ENCODE data around the gene ADRM1. TPM values are rescaled to one million over a fixed set of nuclear protein-coding genes. Genes with fewer than 3 reads are reported as not detected.

ADRM1 gene
- total RNA-seq, 1 donor from 2014 or later = 193 TPM

DNA sequence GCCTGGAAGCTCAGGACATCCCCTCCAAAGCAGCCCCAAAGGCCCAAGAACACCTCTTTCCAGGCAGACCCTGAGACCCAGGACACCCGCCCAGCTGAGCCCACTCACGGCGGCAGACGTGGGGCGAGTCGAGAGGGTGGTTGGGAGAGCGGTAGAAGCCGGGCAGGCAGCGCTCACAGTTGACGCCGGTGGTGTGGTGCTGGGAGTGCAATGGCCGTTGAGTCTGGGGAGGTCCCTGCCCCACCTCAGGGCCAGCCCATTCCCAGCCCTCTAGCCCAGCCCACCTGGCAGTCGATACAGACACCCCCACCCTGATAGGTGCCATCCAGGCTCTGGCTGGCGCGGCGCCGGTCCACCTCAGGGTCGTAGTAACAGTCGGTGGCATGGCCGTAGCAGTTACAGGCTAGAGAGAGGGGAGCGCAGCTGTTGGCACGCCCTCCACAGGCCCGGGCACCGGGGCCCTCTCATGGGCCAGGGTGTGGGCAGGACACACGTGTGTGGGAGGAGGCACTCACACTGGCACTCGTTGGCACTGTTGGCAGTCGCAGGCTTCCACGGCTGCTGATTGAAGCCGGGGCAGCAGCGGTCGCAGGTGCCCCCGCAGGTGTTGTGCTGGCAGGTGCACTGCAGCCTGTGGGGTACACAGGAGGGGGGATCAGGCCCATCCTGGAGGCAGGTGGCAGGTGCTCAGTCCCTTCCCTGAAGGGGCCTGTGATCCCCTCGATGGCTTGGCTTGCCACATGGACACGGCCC is 43.8 kb downstream of the ADRM1 start:
- DNase-seq (ENCODE audit: low read depth) = no peak
- Histone ChIP-seq H3K36me3 (ENCODE audit: control insufficient read depth, insufficient read depth, low read length) (peaks cover 6% of the 10 kb centered on the region), H3K27me3 (ENCODE audit: control insufficient read depth, insufficient read depth, low read length) (no peaks in the 10 kb centered on the region), H3K4me3 (ENCODE audit: low read depth, low read length) (no peak overlapping the region)
- no peak for TF ChIP-seq CTCF (IDR thresholded peaks at IDR 0.05; ENCODE audit: insufficient read depth, low read length, poor library complexity, severe bottlenecking)

DNA sequence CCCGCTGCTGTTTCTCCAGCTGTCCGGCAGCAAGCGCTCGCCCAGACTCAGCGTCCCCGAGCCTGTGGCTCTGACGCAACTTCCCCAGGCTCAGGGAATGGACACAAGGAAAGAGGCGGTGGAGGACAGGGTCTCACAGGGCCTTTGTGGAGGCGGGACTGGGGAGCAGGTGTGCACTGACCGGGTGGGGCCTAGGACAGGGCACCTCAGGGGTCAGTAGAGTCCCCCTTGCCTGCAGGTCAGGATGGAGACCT is 44.3 kb downstream of the ADRM1 start:
- Histone ChIP-seq H3K4me3 (ENCODE audit: low read depth, low read length) (no peak overlapping the region), H3K27me3 (ENCODE audit: control insufficient read depth, insufficient read depth, low read length) (no peaks in the 10 kb centered on the region), H3K36me3 (ENCODE audit: control insufficient read depth, insufficient read depth, low read length) (peaks cover 6% of the 10 kb centered on the region)
- DNase-seq (ENCODE audit: low read depth) = no peak
- no peak for TF ChIP-seq CTCF (IDR thresholded peaks at IDR 0.05; ENCODE audit: insufficient read depth, low read length, poor library complexity, severe bottlenecking)

GRCh38 chr20:62347445-62347844 is 44.6 kb downstream of the ADRM1 start:
- DNase-seq (ENCODE audit: low read depth) = no peak
- H3K4me3 ChIP-seq (ENCODE audit: low read depth, low read length) = no peak overlapping the region
- H3K27me3 ChIP-seq (ENCODE audit: control insufficient read depth, insufficient read depth, low read length) = no peaks in the 10 kb centered on the region
- peaks cover 6% of the 10 kb centered on the region for H3K36me3 ChIP-seq (ENCODE audit: control insufficient read depth, insufficient read depth, low read length)
- TF ChIP-seq CTCF (IDR thresholded peaks at IDR 0.05; ENCODE audit: insufficient read depth, low read length, poor library complexity, severe bottlenecking) = no peak

DNA sequence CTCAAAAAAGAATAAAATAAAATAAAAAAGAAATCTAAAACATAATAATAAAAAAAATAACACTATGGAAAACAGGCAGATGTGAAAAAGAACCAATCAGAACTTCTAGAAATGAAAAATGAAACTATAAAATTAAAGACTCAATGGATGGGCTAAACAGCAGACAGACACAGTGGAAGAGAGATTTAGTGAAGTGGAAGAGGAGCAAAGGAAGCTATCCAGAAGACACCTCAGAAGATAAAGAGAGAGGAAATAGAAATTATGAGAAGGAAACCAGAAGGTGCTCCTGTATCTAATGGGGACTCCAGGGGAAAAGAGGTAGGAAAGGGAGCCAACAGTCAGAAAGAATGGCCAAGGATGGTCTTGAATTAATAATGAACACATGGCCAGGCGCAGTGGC is 45.8 kb downstream of the ADRM1 start:
- no peaks in the 10 kb centered on the region for H3K27me3 ChIP-seq (ENCODE audit: control insufficient read depth, insufficient read depth, low read length)
- no peak for DNase-seq (ENCODE audit: low read depth)
- H3K4me3 ChIP-seq (ENCODE audit: low read depth, low read length) = no peak overlapping the region
- TF ChIP-seq CTCF (IDR thresholded peaks at IDR 0.05; ENCODE audit: insufficient read depth, low read length, poor library complexity, severe bottlenecking) = no peak
- H3K36me3 ChIP-seq (ENCODE audit: control insufficient read depth, insufficient read depth, low read length) = peaks cover 6% of the 10 kb centered on the region

DNA sequence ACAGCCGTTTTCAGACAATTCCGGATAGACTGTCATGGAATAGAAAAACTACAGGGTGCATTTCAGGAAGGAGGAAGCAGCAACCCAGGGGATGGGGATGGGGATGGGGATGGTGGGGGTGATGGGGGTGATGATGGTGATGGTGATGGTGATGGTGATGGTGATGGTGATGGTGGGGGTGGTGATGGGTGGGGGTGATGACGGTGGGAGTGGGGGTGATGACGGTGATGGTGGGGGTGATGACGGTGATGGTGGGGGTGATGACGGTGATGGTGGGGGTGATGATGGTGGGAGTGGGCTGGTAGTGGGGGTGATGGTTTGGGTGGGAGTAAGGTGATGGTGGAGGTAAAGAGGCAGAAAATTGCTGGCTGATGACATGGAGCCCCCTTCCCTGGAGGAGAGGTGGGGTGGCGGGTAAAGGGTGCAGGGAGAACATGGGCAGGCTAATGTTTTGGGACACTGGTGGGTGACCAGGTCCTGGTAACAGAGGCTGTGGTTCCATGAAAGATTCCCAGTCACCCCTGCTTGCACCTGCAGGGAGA is 46.8 kb downstream of the ADRM1 start:
- H3K4me3 ChIP-seq (ENCODE audit: low read depth, low read length) = no peak overlapping the region
- no peak for DNase-seq (ENCODE audit: low read depth)
- peaks cover 6% of the 10 kb centered on the region for H3K36me3 ChIP-seq (ENCODE audit: control insufficient read depth, insufficient read depth, low read length)

More for the DNA sequence above, 46.8 kb downstream of the ADRM1 start:
- no peak for TF ChIP-seq CTCF (IDR thresholded peaks at IDR 0.05; ENCODE audit: insufficient read depth, low read length, poor library complexity, severe bottlenecking)
- H3K27me3 ChIP-seq (ENCODE audit: control insufficient read depth, insufficient read depth, low read length) = no peaks in the 10 kb centered on the region
